Measurements from ENCODE around the gene TUBGCP6. TPM values are rescaled to one million over a fixed set of nuclear protein-coding genes. Genes with fewer than 3 reads are reported as not detected.

TUBGCP6 gene
- polyA plus RNA-seq, 1 donor from 2014 or later, result 74.5 TPM

DNA sequence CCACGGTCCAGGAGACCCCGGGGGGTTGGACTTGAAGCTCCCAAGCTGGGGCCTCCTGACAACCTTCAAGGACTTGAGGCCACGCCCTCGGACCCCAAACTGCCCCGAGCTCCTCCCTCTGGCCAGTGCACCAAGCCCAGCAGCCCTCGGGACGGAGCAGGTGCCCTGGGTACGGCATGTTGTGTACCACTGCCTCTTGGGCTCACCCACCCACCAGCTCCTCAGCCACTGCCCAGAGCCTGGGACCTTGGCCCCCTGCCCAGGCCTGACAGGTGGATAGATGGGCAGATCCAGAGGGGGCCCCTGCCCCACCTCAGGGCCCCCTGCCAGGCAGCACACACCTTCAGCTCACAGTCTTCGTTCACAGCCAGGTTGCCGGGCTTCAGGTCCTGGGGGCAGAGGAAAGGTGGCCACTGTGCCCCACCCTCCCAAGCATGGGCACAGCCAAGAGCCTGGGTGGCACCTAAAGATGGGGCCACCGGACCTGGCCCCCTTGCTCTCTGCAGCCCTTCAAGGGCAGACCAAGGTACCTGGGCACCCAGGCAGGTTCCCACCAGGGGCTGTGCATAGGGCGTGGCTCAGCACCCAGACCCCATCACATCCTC is 11.5 kb upstream of the TUBGCP6 start:
- TF ChIP-seq MXI1 (conservative IDR thresholded peaks at IDR 0.05; ENCODE audit: poor library complexity, severe bottlenecking) (no peak), RAD21 (conservative IDR thresholded peaks at IDR 0.05) (no peak), TAF1 (IDR thresholded peaks at IDR 0.05; ENCODE audit: low read depth) (no peak), POLR2AphosphoS5 (IDR thresholded peaks at IDR 0.05) (no peak), EP300 (conservative IDR thresholded peaks at IDR 0.05; ENCODE audit: poor library complexity, severe bottlenecking) (no peak), SMC3 (conservative IDR thresholded peaks at IDR 0.05; ENCODE audit: poor library complexity) (no peak), EZH2 (IDR thresholded peaks at IDR 0.05; ENCODE audit: borderline replicate concordance, insufficient read depth, low read length, poor library complexity, severe bottlenecking) (no peak)
- TF ChIP-seq, protein P1, sequence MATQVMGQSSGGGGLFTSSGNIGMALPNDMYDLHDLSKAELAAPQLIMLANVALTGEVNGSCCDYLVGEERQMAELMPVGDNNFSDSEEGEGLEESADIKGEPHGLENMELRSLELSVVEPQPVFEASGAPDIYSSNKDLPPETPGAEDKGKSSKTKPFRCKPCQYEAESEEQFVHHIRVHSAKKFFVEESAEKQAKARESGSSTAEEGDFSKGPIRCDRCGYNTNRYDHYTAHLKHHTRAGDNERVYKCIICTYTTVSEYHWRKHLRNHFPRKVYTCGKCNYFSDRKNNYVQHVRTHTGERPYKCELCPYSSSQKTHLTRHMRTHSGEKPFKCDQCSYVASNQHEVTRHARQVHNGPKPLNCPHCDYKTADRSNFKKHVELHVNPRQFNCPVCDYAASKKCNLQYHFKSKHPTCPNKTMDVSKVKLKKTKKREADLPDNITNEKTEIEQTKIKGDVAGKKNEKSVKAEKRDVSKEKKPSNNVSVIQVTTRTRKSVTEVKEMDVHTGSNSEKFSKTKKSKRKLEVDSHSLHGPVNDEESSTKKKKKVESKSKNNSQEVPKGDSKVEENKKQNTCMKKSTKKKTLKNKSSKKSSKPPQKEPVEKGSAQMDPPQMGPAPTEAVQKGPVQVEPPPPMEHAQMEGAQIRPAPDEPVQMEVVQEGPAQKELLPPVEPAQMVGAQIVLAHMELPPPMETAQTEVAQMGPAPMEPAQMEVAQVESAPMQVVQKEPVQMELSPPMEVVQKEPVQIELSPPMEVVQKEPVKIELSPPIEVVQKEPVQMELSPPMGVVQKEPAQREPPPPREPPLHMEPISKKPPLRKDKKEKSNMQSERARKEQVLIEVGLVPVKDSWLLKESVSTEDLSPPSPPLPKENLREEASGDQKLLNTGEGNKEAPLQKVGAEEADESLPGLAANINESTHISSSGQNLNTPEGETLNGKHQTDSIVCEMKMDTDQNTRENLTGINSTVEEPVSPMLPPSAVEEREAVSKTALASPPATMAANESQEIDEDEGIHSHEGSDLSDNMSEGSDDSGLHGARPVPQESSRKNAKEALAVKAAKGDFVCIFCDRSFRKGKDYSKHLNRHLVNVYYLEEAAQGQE (IDR thresholded peaks at IDR 0.05; ENCODE audit: borderline replicate concordance), result no peak
- TF ChIP-seq, protein P2, sequence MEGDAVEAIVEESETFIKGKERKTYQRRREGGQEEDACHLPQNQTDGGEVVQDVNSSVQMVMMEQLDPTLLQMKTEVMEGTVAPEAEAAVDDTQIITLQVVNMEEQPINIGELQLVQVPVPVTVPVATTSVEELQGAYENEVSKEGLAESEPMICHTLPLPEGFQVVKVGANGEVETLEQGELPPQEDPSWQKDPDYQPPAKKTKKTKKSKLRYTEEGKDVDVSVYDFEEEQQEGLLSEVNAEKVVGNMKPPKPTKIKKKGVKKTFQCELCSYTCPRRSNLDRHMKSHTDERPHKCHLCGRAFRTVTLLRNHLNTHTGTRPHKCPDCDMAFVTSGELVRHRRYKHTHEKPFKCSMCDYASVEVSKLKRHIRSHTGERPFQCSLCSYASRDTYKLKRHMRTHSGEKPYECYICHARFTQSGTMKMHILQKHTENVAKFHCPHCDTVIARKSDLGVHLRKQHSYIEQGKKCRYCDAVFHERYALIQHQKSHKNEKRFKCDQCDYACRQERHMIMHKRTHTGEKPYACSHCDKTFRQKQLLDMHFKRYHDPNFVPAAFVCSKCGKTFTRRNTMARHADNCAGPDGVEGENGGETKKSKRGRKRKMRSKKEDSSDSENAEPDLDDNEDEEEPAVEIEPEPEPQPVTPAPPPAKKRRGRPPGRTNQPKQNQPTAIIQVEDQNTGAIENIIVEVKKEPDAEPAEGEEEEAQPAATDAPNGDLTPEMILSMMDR (IDR thresholded peaks at IDR 0.05; ENCODE audit: poor library complexity, severe bottlenecking), result no peak

DNA sequence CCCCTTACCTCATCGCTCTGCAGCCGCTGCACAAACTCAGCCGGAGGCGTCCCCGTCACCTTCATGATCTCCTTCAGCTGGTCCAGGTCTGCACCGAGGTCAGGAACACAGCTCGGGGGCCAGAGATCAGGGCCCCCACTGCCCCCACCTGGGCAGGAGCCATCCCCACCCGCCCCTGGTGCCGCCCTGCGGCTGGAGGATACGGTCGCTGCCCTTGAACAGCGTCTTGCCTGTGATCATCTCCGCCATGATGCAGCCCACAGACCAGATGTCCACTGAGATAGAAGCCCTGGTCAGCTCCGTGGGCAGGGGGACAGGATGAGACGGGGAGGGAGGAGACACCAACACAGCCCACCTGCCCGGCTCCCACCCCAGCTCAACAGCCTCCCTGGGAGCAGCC is 10.8 kb upstream of the TUBGCP6 start:
- no peaks in the 10 kb centered on the region for H3K9me3 ChIP-seq (ENCODE audit: low read length)
- H3K4me2 ChIP-seq (ENCODE audit: low read length), result no peak overlapping the region
- H3K9ac ChIP-seq (ENCODE audit: low read length), result no peak overlapping the region
- no peak overlapping the region for H2AFZ ChIP-seq (ENCODE audit: low read depth, low read length)
- H3K79me2 ChIP-seq (replicated peaks; ENCODE audit: insufficient read depth, low read length), result peaks cover 3% of the 10 kb centered on the region
- no peak overlapping the region for H3K4me3 ChIP-seq (ENCODE audit: low read length)
- no peak for TF ChIP-seq EZH2 (IDR thresholded peaks at IDR 0.05; ENCODE audit: borderline replicate concordance, insufficient read depth, low read length, poor library complexity, severe bottlenecking)
- TF ChIP-seq, protein P2 (IDR thresholded peaks at IDR 0.05; ENCODE audit: poor library complexity, severe bottlenecking), result no peak
- TF ChIP-seq RAD21 (conservative IDR thresholded peaks at IDR 0.05), result no peak
- no peak for TF ChIP-seq SMC3 (conservative IDR thresholded peaks at IDR 0.05; ENCODE audit: poor library complexity)
- TF ChIP-seq EP300 (conservative IDR thresholded peaks at IDR 0.05; ENCODE audit: poor library complexity, severe bottlenecking), result no peak
- TF ChIP-seq POLR2AphosphoS5 (IDR thresholded peaks at IDR 0.05), result no peak
- TF ChIP-seq, protein P1 (IDR thresholded peaks at IDR 0.05; ENCODE audit: borderline replicate concordance), result no peak
- TF ChIP-seq TAF1 (IDR thresholded peaks at IDR 0.05; ENCODE audit: low read depth), result no peak
- no peak for TF ChIP-seq MXI1 (conservative IDR thresholded peaks at IDR 0.05; ENCODE audit: poor library complexity, severe bottlenecking)
- H3K27ac ChIP-seq (ENCODE audit: low read length), result no peak overlapping the region
- H3K27me3 ChIP-seq (ENCODE audit: insufficient read depth, low read depth, low read length), result no peaks in the 10 kb centered on the region
- no peaks in the 10 kb centered on the region for H3K36me3 ChIP-seq (ENCODE audit: insufficient read depth, low read length)
- H3K9me2 ChIP-seq (ENCODE audit: insufficient read depth, low read length), result no peaks in the 10 kb centered on the region
- H3F3A ChIP-seq (ENCODE audit: insufficient read depth, low read length, poor library complexity, severe bottlenecking), result no peaks in the 10 kb centered on the region
- H4K20me1 ChIP-seq (ENCODE audit: insufficient read depth), result no peaks in the 10 kb centered on the region

More for the DNA sequence above, 11.5 kb upstream of the TUBGCP6 start:
- Histone ChIP-seq H3K27me3 (ENCODE audit: insufficient read depth, low read depth, low read length) (no peaks in the 10 kb centered on the region), H3K9ac (ENCODE audit: low read length) (no peak overlapping the region), H3K4me3 (ENCODE audit: low read length) (no peak overlapping the region), H3K4me2 (ENCODE audit: low read length) (no peak overlapping the region), H4K20me1 (ENCODE audit: insufficient read depth) (no peaks in the 10 kb centered on the region), H3K27ac (ENCODE audit: low read length) (no peak overlapping the region), H3K36me3 (ENCODE audit: insufficient read depth, low read length) (no peaks in the 10 kb centered on the region), H3K79me2 (replicated peaks; ENCODE audit: insufficient read depth, low read length) (peaks cover 6% of the 10 kb centered on the region), H2AFZ (ENCODE audit: low read depth, low read length) (no peak overlapping the region), H3K9me2 (ENCODE audit: insufficient read depth, low read length) (no peaks in the 10 kb centered on the region), H3F3A (ENCODE audit: insufficient read depth, low read length, poor library complexity, severe bottlenecking) (no peaks in the 10 kb centered on the region), H3K9me3 (ENCODE audit: low read length) (no peaks in the 10 kb centered on the region)

Data from neural cell (in vitro differentiated cells).